SK-N-SH (cell line): ENCODE measurements around the gene MEIKIN. TPM values are rescaled to one million over a fixed set of nuclear protein-coding genes. Genes with fewer than 3 reads are reported as not detected.

Experiments
- CTCF ChIA-PET: fragments of 300-600, 350-600 bp; formaldehyde crosslinking; extraction: SDS; loops from one replicate; lab custom pipeline; 2021; lab: Yijun Ruan, JAX
- POLR2A ChIA-PET: fragments of 350-600 bp; sonication (Branson Sonifier 250); formaldehyde crosslinking; extraction: SDS; loops from one replicate; lab custom pipeline; 2020; ENCODE audit warnings: antibody characterized with exemption, inconsistent platforms; lab: Yijun Ruan, JAX
- DNase-seq: peaks from one replicate; pipeline ENCODE4 v3.0.0; 2012
- H2AFZ ChIP-seq: fragments of 200-600 bp; sonication (generic); 2 replicates; pipeline ENCODE4 v1.8.1; 2016; ENCODE audit warnings: antibody characterized with exemption, mild to moderate bottlenecking, low read depth
- H3F3A ChIP-seq: fragments of 200-600 bp; sonication (generic); replicated peaks from 2 replicates; pipeline ENCODE3; 2016; ENCODE audit warnings: antibody characterized with exemption, mild to moderate bottlenecking; ENCODE audit not compliant: insufficient read depth
- H3K27ac ChIP-seq, 2 experiments: fragments of 200-500 bp in 1 of 2; fragments of 200-600 bp in 1 of 2; sonication (Bioruptor generic) in 1 of 2; sonication (generic), shearing (Covaris generic) in 1 of 2; 2 replicates each; pipeline versions ENCODE4 v1.5.1 to v1.6.1; 2014 to 2016; ENCODE audit warnings: low read depth in 2 of 2, inconsistent platforms in 1 of 2, low read length in 1 of 2, mild to moderate bottlenecking in 1 of 2, mixed read lengths in 1 of 2
- H3K27me3 ChIP-seq: fragments of 200-600 bp; sonication (generic), shearing (Covaris generic); 2 replicates; pipeline ENCODE4 v1.6.1; 2016; ENCODE audit warnings: mixed run types; ENCODE audit not compliant: insufficient read depth
- H3K36me3 ChIP-seq, 2 experiments: fragments of 200-500 bp in 1 of 2; fragments of 200-600 bp in 1 of 2; sonication (Bioruptor generic) in 1 of 2; sonication (generic) in 1 of 2; replicated peaks in 1 of 2; 2 replicates each; pipeline versions ENCODE3 to v1.5.1; 2014 to 2016; ENCODE audit warnings: low read length in 1 of 2, mild to moderate bottlenecking in 1 of 2; ENCODE audit not compliant: insufficient read depth in 2 of 2, control insufficient read depth in 1 of 2
- H3K4me1 ChIP-seq, 2 experiments: fragments of 200-500 bp in 1 of 2; fragments of 200-600 bp in 1 of 2; sonication (Bioruptor generic) in 1 of 2; sonication (generic), shearing (Covaris generic) in 1 of 2; 2 replicates each; pipeline versions ENCODE4 v1.5.1 to v1.6.1; 2014 to 2016; ENCODE audit warnings: low read depth in 1 of 2, low read length in 1 of 2, mixed run types in 1 of 2; ENCODE audit not compliant: insufficient read depth in 2 of 2, control insufficient read depth in 1 of 2
- H3K4me2 ChIP-seq: fragments of 200-600 bp; sonication (generic), shearing (Covaris generic); 2 replicates; pipeline ENCODE4 v1.6.1; 2017; ENCODE audit warnings: mixed run types
- H3K4me3 ChIP-seq, 2 experiments: fragments of 200-500 bp in 1 of 2; fragments of 200-600 bp in 1 of 2; sonication (Bioruptor generic) in 1 of 2; sonication (generic), shearing (Covaris generic) in 1 of 2; 2 replicates each; pipeline versions ENCODE4 v1.5.1 to v1.8.1; 2014 to 2016; ENCODE audit warnings: low read depth in 2 of 2, inconsistent platforms in 1 of 2, low read length in 1 of 2, mild to moderate bottlenecking in 1 of 2, mixed read lengths in 1 of 2, moderate library complexity in 1 of 2
- H3K79me2 ChIP-seq: fragments of 200-600 bp; sonication (generic); 2 replicates; pipeline ENCODE4 v1.8.1; 2017; ENCODE audit warnings: mild to moderate bottlenecking; ENCODE audit not compliant: insufficient read depth
- H3K9ac ChIP-seq: fragments of 200-600 bp; sonication (generic); 2 replicates; pipeline ENCODE4 v1.6.1; 2017; ENCODE audit warnings: mixed run types
- H3K9me2 ChIP-seq: fragments of 200-600 bp; sonication (generic); 2 replicates; pipeline ENCODE4 v1.6.1; 2017; ENCODE audit warnings: mixed run types
- H3K9me3 ChIP-seq: fragments of 200-600 bp; sonication (generic); 2 replicates; pipeline ENCODE4 v1.6.1; 2017; ENCODE audit warnings: mixed run types, mild to moderate bottlenecking, moderate library complexity
- H4K20me1 ChIP-seq: fragments of 200-600 bp; sonication (generic); 2 replicates; pipeline ENCODE4 v1.6.1; 2017; ENCODE audit warnings: mild to moderate bottlenecking, mixed run types; ENCODE audit not compliant: insufficient read depth
- EP300 ChIP-seq, 2 experiments: IDR thresholded peaks; 2 replicates each; pipeline versions ENCODE4 v1.4.0 to v1.6.1; 2012; ENCODE audit warnings: borderline replicate concordance in 1 of 2, low read depth in 1 of 2, low read length in 1 of 2
- GABPA ChIP-seq: IDR thresholded peaks from 2 replicates; pipeline ENCODE4 v1.4.0; 2012; ENCODE audit warnings: low read depth, mild to moderate bottlenecking
- MAX ChIP-seq: IDR thresholded peaks from 2 replicates; pipeline ENCODE4 v1.4.0; 2012; ENCODE audit warnings: low read depth
- MEF2A ChIP-seq: IDR thresholded peaks from 2 replicates; pipeline ENCODE4 v1.4.0; 2012; ENCODE audit warnings: low read depth, borderline replicate concordance
- MXI1 ChIP-seq: IDR thresholded peaks from 2 replicates; pipeline ENCODE4 v1.6.1; 2012; ENCODE audit warnings: mild to moderate bottlenecking, low read depth, low read length, improper control_type of control experiment
- POLR2AphosphoS5 ChIP-seq: IDR thresholded peaks from 2 replicates; pipeline ENCODE4 v1.6.1; 2012; ENCODE audit warnings: low read depth, low read length
- REST ChIP-seq: IDR thresholded peaks from 2 replicates; pipeline ENCODE4 v1.6.1; 2012; ENCODE audit warnings: mild to moderate bottlenecking, low read depth, low read length, moderate library complexity
- RXRA ChIP-seq: IDR thresholded peaks from 2 replicates; pipeline ENCODE4 v1.4.0; 2012; ENCODE audit warnings: low read depth, mild to moderate bottlenecking, borderline replicate concordance
- SMC3 ChIP-seq: IDR thresholded peaks from 2 replicates; pipeline ENCODE4 v1.6.1; 2012; ENCODE audit warnings: low read depth, low read length, improper control_type of control experiment
- USF1 ChIP-seq: IDR thresholded peaks from 2 replicates; pipeline ENCODE4 v1.4.0; 2012; ENCODE audit warnings: low read depth, borderline replicate concordance
- USF2 ChIP-seq: fragments of 150-350 bp; IDR thresholded peaks from 2 replicates; pipeline ENCODE4 v1.6.1; 2017; ENCODE audit warnings: antibody characterized with exemption, low read length, low read depth, borderline replicate concordance
- YY1 ChIP-seq: IDR thresholded peaks from 2 replicates; pipeline ENCODE4 v1.4.0; 2012; ENCODE audit warnings: low read depth, mild to moderate bottlenecking
- WGBS: methylation state at CpG from one replicate; pipeline ENCODE4 v1.1.6; 2017; ENCODE audit warnings: low lambda C conversion rate; 5-methylcytosine and 5-hydroxymethylcytosine counted together
- polyA plus RNA-seq, 3 experiments: library from polyadenylated mRNA; depleted of rRNA; stranded (reverse); fragments of >200 nt; gene quantifications; 2 replicates each; pipeline ENCODE4 v1.2.3, GENCODE V29; 2012
- TF ChIP-seq, protein P1 (sequence below): fragments of 150-350 bp; IDR thresholded peaks from 2 replicates; pipeline ENCODE4 v1.6.1; 2016; ENCODE audit warnings: mild to moderate bottlenecking, low read depth, low read length
- TF ChIP-seq, protein P2 (sequence below): IDR thresholded peaks from 2 replicates; pipeline ENCODE4; 2012

The MEIKIN gene
- polyA plus RNA-seq, 1 of the 3 experiments (the other 2 are of a cell fraction): not detected

DNA sequence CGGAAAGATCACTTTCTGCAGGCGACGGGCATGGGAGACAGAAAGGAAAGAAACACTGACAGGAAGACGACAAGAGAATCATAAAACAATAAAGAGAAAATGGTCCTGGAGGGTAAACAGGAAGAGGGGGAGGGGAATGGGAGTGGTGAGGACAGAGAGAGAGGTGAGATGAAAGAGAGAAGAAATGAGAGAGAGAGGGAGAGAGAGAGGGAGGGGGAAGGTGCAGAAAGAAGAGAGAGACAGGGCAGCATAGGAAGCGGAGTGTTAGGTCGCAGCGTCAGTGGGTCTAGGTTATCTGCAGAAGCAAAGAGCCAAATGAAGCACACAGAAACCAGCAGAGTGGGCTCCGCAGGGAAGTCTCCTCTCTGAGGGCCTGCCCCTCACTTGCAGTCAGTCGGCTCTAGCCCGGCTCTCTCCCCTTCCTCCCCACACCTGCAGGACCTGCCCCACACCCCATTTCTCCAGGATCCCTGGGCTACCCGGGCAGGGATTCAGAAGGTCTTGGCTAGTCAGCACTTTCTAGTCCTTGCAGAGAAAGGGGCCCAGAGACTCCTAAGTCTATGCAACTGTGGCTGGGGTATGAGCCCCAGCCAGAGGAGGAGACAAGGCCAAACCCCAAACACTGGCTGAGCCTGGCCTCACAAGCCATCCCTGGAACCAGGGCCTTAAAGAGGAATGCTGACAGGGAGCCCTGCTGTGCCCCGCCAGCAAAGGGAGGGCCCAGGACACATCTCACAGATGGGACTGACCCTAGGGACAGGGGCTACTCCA lies 29.7 kb upstream of the MEIKIN start:
- CTCF ChIA-PET: no interaction called here
- H3F3A ChIP-seq: no peaks in the 10 kb centered on the region
- H3K4me3 ChIP-seq: no peak overlapping the region
- no peaks in the 10 kb centered on the region for H3K79me2 ChIP-seq
- H3K9me2 ChIP-seq: no peaks in the 10 kb centered on the region
- H4K20me1 ChIP-seq: no peaks in the 10 kb centered on the region
- H3K4me1 ChIP-seq: no peaks in the 10 kb centered on the region
- no peak for DNase-seq
- H3K36me3 ChIP-seq: no peaks in the 10 kb centered on the region
- no peak overlapping the region for H2AFZ ChIP-seq
- no peaks in the 10 kb centered on the region for H3K9me3 ChIP-seq
- POLR2A ChIA-PET: no interaction called here
- no peak overlapping the region for H3K4me2 ChIP-seq
- TF ChIP-seq YY1: no peak
- no peak for TF ChIP-seq SMC3
- WGBS: 73% methylated on average over 10 of the region's 12 CpGs
- no peak overlapping the region for H3K9ac ChIP-seq
- H3K27me3 ChIP-seq: no peaks in the 10 kb centered on the region; the same call in 1 of the 2 replicates
- no peak overlapping the region for H3K27ac ChIP-seq

DNA sequence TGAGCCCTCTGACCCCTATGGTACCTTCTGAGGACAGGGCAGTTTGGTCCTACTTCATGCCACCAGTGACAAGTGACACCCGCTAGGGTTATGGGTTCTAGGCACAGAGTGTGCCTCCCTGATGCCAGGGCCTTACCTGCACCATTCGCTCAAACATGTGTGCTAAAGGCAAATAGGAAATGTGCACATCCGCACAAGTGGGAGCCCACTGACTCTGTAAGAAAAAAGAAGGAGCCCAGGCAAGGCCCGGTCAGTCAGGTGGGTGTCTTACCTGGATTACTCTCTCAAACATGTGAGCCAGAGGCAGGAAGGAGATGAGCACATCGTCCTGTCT lies 29.1 kb upstream of the MEIKIN start:
- DNase-seq: no peak
- ChIA-PET POLR2A (no interaction called here), CTCF (no interaction called here)
- H3F3A ChIP-seq: no peaks in the 10 kb centered on the region
- no peaks in the 10 kb centered on the region for H3K79me2 ChIP-seq
- no peak overlapping the region for H3K27ac ChIP-seq
- H2AFZ ChIP-seq: no peak overlapping the region
- H3K27me3 ChIP-seq: no peaks in the 10 kb centered on the region
- H3K4me2 ChIP-seq: no peak overlapping the region
- no peaks in the 10 kb centered on the region for H4K20me1 ChIP-seq
- WGBS: 51% methylated on average over 5 of the region's 5 CpGs
- no peaks in the 10 kb centered on the region for H3K9me3 ChIP-seq
- H3K9ac ChIP-seq: no peak overlapping the region
- no peaks in the 10 kb centered on the region for H3K36me3 ChIP-seq
- TF ChIP-seq, protein P1, sequence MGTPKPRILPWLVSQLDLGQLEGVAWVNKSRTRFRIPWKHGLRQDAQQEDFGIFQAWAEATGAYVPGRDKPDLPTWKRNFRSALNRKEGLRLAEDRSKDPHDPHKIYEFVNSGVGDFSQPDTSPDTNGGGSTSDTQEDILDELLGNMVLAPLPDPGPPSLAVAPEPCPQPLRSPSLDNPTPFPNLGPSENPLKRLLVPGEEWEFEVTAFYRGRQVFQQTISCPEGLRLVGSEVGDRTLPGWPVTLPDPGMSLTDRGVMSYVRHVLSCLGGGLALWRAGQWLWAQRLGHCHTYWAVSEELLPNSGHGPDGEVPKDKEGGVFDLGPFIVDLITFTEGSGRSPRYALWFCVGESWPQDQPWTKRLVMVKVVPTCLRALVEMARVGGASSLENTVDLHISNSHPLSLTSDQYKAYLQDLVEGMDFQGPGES: no peak
- TF ChIP-seq MEF2A (no peak), MAX (no peak), RXRA (no peak), REST (no peak), MXI1 (no peak), USF2 (no peak), POLR2AphosphoS5 (no peak), USF1 (no peak), GABPA (no peak), EP300 (IDR thresholded peaks at IDR 0.05; ENCODE audit: borderline replicate concordance in 1 of 2, low read depth in 1 of 2, low read length in 1 of 2) (no peak)
- TF ChIP-seq, protein P2, sequence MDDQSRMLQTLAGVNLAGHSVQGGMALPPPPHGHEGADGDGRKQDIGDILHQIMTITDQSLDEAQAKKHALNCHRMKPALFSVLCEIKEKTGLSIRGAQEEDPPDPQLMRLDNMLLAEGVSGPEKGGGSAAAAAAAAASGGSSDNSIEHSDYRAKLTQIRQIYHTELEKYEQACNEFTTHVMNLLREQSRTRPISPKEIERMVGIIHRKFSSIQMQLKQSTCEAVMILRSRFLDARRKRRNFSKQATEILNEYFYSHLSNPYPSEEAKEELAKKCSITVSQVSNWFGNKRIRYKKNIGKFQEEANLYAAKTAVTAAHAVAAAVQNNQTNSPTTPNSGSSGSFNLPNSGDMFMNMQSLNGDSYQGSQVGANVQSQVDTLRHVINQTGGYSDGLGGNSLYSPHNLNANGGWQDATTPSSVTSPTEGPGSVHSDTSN: no peak
- TF ChIP-seq, all 33 proteins: peak for 0
- H3K4me1 ChIP-seq: no peaks in the 10 kb centered on the region
- no peaks in the 10 kb centered on the region for H3K9me2 ChIP-seq
- no peak overlapping the region for H3K4me3 ChIP-seq
